ENCODE results near the gene NDUFA6.
"Not testable (repeated sequence)": the region's sequence is repeated elsewhere in the genome, so short reads cannot be mapped to it uniquely, and the experiment has no call there.

Gene NDUFA6

GRCh38 chr22:42114721-42115120, 24.1 kb upstream of the NDUFA6 start:
- Histone ChIP-seq H3K9me3 (ENCODE audit: control insufficient read depth, insufficient read depth, low read length) (peaks cover 6% of the 10 kb centered on the region), H4K20me1 (ENCODE audit: control insufficient read depth, insufficient read depth, low read depth, low read length) (no peaks in the 10 kb centered on the region), H3F3A (ENCODE audit: control insufficient read depth, insufficient read depth) (no peaks in the 10 kb centered on the region), H3K27ac (ENCODE audit: low read depth, low read length) (no peak overlapping the region), H3K4me1 (ENCODE audit: control insufficient read depth, low read length) (no peaks in the 10 kb centered on the region), H3K9me2 (replicated peaks; ENCODE audit: control insufficient read depth, low read length) (no peaks in the 10 kb centered on the region), H3K4me2 (ENCODE audit: low read length) (no peak overlapping the region), H3K79me2 (ENCODE audit: control insufficient read depth, low read length) (no peaks in the 10 kb centered on the region), H3K27me3 (ENCODE audit: control insufficient read depth, low read length) (no peaks in the 10 kb centered on the region), H3K4me3 (ENCODE audit: low read length) (no peak overlapping the region), H3K36me3 (ENCODE audit: control insufficient read depth, low read length) (no peaks in the 10 kb centered on the region)
- TF ChIP-seq EZH2phosphoT487 (IDR thresholded peaks at IDR 0.05; ENCODE audit: borderline replicate concordance, low read length): no peak
- TF ChIP-seq, protein P1, sequence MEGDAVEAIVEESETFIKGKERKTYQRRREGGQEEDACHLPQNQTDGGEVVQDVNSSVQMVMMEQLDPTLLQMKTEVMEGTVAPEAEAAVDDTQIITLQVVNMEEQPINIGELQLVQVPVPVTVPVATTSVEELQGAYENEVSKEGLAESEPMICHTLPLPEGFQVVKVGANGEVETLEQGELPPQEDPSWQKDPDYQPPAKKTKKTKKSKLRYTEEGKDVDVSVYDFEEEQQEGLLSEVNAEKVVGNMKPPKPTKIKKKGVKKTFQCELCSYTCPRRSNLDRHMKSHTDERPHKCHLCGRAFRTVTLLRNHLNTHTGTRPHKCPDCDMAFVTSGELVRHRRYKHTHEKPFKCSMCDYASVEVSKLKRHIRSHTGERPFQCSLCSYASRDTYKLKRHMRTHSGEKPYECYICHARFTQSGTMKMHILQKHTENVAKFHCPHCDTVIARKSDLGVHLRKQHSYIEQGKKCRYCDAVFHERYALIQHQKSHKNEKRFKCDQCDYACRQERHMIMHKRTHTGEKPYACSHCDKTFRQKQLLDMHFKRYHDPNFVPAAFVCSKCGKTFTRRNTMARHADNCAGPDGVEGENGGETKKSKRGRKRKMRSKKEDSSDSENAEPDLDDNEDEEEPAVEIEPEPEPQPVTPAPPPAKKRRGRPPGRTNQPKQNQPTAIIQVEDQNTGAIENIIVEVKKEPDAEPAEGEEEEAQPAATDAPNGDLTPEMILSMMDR (IDR thresholded peaks at IDR 0.05; ENCODE audit: low read depth, low read length, poor library complexity, severe bottlenecking): peak; percentile 53

GRCh38 chr22:42112793-42113192, 22.2 kb upstream of the NDUFA6 start:
- TF ChIP-seq, protein P1 (IDR thresholded peaks at IDR 0.05; ENCODE audit: low read depth, low read length, poor library complexity, severe bottlenecking): peak; percentile 43
- H3K27me3 ChIP-seq (ENCODE audit: control insufficient read depth, low read length); H3F3A ChIP-seq (ENCODE audit: control insufficient read depth, insufficient read depth); H3K4me2 ChIP-seq (ENCODE audit: low read length); H3K27ac ChIP-seq (ENCODE audit: low read depth, low read length); H4K20me1 ChIP-seq (ENCODE audit: control insufficient read depth, insufficient read depth, low read depth, low read length); H3K9me3 ChIP-seq (ENCODE audit: control insufficient read depth, insufficient read depth, low read length); H3K4me1 ChIP-seq (ENCODE audit: control insufficient read depth, low read length); H3K79me2 ChIP-seq (ENCODE audit: control insufficient read depth, low read length); H3K4me3 ChIP-seq (ENCODE audit: low read length); H3K9me2 ChIP-seq (replicated peaks; ENCODE audit: control insufficient read depth, low read length); H3K36me3 ChIP-seq (ENCODE audit: control insufficient read depth, low read length): not testable (repeated sequence)

DNA sequence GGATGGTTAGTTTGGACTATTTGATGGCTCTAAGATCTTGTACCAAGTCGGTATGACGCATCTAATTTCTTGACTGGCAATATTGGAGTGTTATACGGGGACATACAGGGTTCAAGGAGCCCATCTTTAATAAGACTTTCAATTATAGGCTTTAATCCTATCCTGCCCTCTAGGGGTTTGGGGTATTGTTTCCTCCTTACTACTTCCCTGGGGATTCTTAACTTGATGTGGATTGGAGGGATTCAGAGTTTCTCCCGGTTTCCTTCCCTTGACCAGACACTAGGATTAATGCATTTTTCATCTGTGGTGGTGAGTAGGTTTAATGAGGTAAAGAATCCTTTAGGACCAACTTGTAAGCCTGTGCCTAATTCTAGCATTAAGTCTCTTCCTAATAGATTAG, 21.2 kb upstream of the NDUFA6 start:
- no peaks in the 10 kb centered on the region for H3K36me3 ChIP-seq (ENCODE audit: control insufficient read depth, low read length)
- no peaks in the 10 kb centered on the region for H3K79me2 ChIP-seq (ENCODE audit: control insufficient read depth, low read length)
- no peaks in the 10 kb centered on the region for H3K4me1 ChIP-seq (ENCODE audit: control insufficient read depth, low read length)
- H3K4me3 ChIP-seq (ENCODE audit: low read length): no peak overlapping the region
- H3K4me2 ChIP-seq (ENCODE audit: low read length): no peak overlapping the region
- no peak for TF ChIP-seq EZH2phosphoT487 (IDR thresholded peaks at IDR 0.05; ENCODE audit: borderline replicate concordance, low read length)
- H3F3A ChIP-seq (ENCODE audit: control insufficient read depth, insufficient read depth): no peaks in the 10 kb centered on the region
- no peaks in the 10 kb centered on the region for H3K27me3 ChIP-seq (ENCODE audit: control insufficient read depth, low read length)
- peaks cover 6% of the 10 kb centered on the region for H3K9me3 ChIP-seq (ENCODE audit: control insufficient read depth, insufficient read depth, low read length)
- H3K9me2 ChIP-seq (replicated peaks; ENCODE audit: control insufficient read depth, low read length): no peaks in the 10 kb centered on the region
- H3K27ac ChIP-seq (ENCODE audit: low read depth, low read length): no peak overlapping the region
- H4K20me1 ChIP-seq (ENCODE audit: control insufficient read depth, insufficient read depth, low read depth, low read length): no peaks in the 10 kb centered on the region

DNA sequence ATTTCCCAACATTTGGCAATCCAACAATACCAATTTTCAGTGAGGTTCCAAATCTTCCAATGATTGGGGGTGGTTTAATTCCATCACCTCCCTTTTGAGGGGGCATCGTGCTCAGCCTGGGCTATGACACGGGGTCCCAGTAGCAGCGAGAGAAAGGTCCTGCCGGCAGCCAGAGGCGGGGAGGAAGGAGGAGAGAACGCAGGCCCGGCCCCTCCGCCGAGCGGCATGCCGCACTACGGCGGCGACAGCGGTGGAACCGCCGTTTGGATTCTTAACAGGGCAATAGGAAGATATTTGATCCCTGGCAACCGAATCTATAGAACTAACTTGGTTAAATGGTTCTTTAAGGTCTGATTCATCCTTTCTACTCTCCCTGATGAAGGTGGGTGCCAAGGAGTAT, 18.3 kb upstream of the NDUFA6 start:
- TF ChIP-seq EZH2phosphoT487 (IDR thresholded peaks at IDR 0.05; ENCODE audit: borderline replicate concordance, low read length): no peak
- TF ChIP-seq, protein P1 (IDR thresholded peaks at IDR 0.05; ENCODE audit: low read depth, low read length, poor library complexity, severe bottlenecking): no peak
- no peaks in the 10 kb centered on the region for H3K9me2 ChIP-seq (replicated peaks; ENCODE audit: control insufficient read depth, low read length)
- H3K4me3 ChIP-seq (ENCODE audit: low read length): no peak overlapping the region
- no peaks in the 10 kb centered on the region for H3K79me2 ChIP-seq (ENCODE audit: control insufficient read depth, low read length)
- no peak overlapping the region for H3K4me2 ChIP-seq (ENCODE audit: low read length)
- H3K27me3 ChIP-seq (ENCODE audit: control insufficient read depth, low read length): no peaks in the 10 kb centered on the region
- H3K27ac ChIP-seq (ENCODE audit: low read depth, low read length): no peak overlapping the region
- no peaks in the 10 kb centered on the region for H4K20me1 ChIP-seq (ENCODE audit: control insufficient read depth, insufficient read depth, low read depth, low read length)
- H3K36me3 ChIP-seq (ENCODE audit: control insufficient read depth, low read length): no peaks in the 10 kb centered on the region
- H3K4me1 ChIP-seq (ENCODE audit: control insufficient read depth, low read length): no peaks in the 10 kb centered on the region
- no peaks in the 10 kb centered on the region for H3F3A ChIP-seq (ENCODE audit: control insufficient read depth, insufficient read depth)
- peaks cover 12% of the 10 kb centered on the region; the same call in 1 of the 2 replicates for H3K9me3 ChIP-seq (ENCODE audit: control insufficient read depth, insufficient read depth, low read length)

DNA sequence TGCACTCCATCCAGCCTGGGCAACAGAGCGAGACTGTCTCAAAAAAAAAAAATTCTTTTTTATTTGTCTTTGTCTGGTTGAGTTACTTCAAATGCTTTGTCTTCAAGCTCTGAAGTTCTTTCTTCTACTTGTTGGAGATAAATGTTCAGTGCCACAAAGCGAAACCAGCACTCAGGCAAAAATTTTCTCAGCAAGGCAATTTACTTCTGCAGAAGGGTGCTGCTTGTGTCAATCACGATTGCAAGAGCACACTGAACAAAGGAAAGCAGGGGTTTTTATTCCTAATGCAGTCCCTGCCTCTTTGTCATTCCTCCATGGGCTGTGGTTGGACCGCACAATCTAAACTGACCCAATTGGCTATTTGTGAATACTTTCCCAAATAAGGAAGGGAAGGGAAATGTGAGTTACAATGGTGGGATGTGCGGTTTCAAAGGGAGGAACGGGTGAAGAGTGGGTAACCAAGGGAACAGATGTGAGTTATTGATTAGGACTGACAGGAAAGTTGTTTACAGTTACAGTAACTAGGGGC, 13.8 kb upstream of the NDUFA6 start:
- H3K4me3 ChIP-seq (ENCODE audit: low read length); H3K27ac ChIP-seq (ENCODE audit: low read depth, low read length); H3F3A ChIP-seq (ENCODE audit: control insufficient read depth, insufficient read depth); H3K4me1 ChIP-seq (ENCODE audit: control insufficient read depth, low read length); H3K4me2 ChIP-seq (ENCODE audit: low read length); H3K36me3 ChIP-seq (ENCODE audit: control insufficient read depth, low read length); H3K9me2 ChIP-seq (replicated peaks; ENCODE audit: control insufficient read depth, low read length); H3K27me3 ChIP-seq (ENCODE audit: control insufficient read depth, low read length); H4K20me1 ChIP-seq (ENCODE audit: control insufficient read depth, insufficient read depth, low read depth, low read length); H3K79me2 ChIP-seq (ENCODE audit: control insufficient read depth, low read length): not testable (repeated sequence)
- H3K9me3 ChIP-seq (ENCODE audit: control insufficient read depth, insufficient read depth, low read length): peaks cover 21% of the 10 kb centered on the region
